ENCODE measurements around the gene TEF.

DNA sequence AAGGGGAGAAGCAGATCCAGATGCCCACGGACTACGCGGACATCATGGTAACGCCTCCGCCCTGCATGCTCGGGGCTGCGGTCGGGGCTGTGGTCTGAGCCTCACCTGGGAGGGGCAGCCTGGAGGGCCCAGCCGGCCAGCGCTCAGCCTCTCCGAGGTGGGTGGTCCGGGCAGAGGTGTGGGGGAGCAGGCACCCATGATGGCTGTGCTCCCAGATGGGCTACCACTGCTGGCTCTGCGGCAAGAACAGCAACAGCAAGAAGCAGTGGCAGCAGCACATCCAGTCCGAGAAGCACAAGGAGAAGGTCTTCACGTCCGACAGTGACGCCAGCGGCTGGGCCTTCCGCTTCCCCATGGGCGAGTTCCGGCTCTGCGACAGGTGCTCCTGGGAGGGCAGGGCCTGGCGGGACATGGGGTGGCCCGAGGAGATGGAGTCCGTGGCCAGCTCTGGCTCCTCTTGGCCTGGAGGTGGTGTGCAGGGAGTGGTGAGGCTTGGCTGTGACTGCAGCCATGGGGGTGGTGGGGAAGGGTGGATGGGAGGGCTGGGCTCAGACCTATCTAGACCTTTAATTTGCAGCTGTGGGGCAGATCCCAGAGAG is 25.2 kb upstream of the TEF start:
- TF ChIP-seq CTCF (IDR thresholded peaks at IDR 0.05) = no peak
- TF ChIP-seq POLR2AphosphoS5 (IDR thresholded peaks at IDR 0.05) = no peak
- no peak for TF ChIP-seq EP300 (IDR thresholded peaks at IDR 0.05)

Data from esophagus muscularis mucosa (tissue), 4 donors.